Mucosa of descending colon (tissue), 3 donors: Measurements from ENCODE around the gene VEZF1. TPM values are rescaled to one million over a fixed set of nuclear protein-coding genes. Genes with fewer than 3 reads are reported as not detected.

Source experiments
- ATAC-seq: fragments of 200-7000 bp; cut with Tn5 transposase; one replicate; pipeline ENCODE4 v1.9.1; 2020; ENCODE audit warnings: mild to moderate bottlenecking, moderate library complexity
- DNase-seq, 3 donors: peaks; one replicate each; pipeline ENCODE4 v3.0.0-alpha.2; 2020
- H3K36me3 ChIP-seq: fragments of 200-600 bp; one replicate; pipeline ENCODE4 v1.8.0; 2021; ENCODE audit warnings: low read depth, mild to moderate bottlenecking
- H3K4me1 ChIP-seq: fragments of 200-600 bp; one replicate; pipeline ENCODE4 v1.8.0; 2021; ENCODE audit warnings: low read depth, mild to moderate bottlenecking
- H3K4me3 ChIP-seq: fragments of 200-600 bp; one replicate; pipeline ENCODE4 v1.8.0; 2021; ENCODE audit warnings: mild to moderate bottlenecking
- H3K9me3 ChIP-seq: fragments of 200-600 bp; one replicate; pipeline ENCODE4 v1.8.0; 2021; ENCODE audit warnings: mild to moderate bottlenecking
- intact Hi-C, 2 donors: fragments of 100-400 bp; cut with DNase I in 1 of 2; cut with micrococcal nuclease in 1 of 2; formaldehyde crosslinking; loops; one replicate each; pipeline versions ENCODE4 v1.11.0 to v1.11.1; 2022; cut with DNase I, micrococcal nuclease
- total RNA-seq, 3 donors: library from RNA; stranded (reverse); fragmentation: NEBNext Ultra II Directional in 2 of 3; extraction: Animal tissue kit (Norgen Biotek cat#: 25700) in 2 of 3; gene quantifications; one replicate each; pipeline versions ENCODE4 v1.2.1 to v1.2.4, GENCODE V29; 2021 to 2023
- TF ChIP-seq, protein P1 (sequence below): fragments of 200-600 bp; IDR thresholded peaks from one replicate; pipeline ENCODE4 v1.8.0; 2022; ENCODE audit warnings: antibody characterized with exemption, mild to moderate bottlenecking
- donor health status: DM: no; HTN: no; CAD: no; lungs with moderate emphysema.
- donor health status: DM: no; HTN: no; CAD: no.
- donor health status: DM: no; HTN: yes; CAD: no.

Gene VEZF1
- total RNA-seq, 3 donors from 2014 or later, result 48.1 to 107 (median 48.9) TPM

DNA sequence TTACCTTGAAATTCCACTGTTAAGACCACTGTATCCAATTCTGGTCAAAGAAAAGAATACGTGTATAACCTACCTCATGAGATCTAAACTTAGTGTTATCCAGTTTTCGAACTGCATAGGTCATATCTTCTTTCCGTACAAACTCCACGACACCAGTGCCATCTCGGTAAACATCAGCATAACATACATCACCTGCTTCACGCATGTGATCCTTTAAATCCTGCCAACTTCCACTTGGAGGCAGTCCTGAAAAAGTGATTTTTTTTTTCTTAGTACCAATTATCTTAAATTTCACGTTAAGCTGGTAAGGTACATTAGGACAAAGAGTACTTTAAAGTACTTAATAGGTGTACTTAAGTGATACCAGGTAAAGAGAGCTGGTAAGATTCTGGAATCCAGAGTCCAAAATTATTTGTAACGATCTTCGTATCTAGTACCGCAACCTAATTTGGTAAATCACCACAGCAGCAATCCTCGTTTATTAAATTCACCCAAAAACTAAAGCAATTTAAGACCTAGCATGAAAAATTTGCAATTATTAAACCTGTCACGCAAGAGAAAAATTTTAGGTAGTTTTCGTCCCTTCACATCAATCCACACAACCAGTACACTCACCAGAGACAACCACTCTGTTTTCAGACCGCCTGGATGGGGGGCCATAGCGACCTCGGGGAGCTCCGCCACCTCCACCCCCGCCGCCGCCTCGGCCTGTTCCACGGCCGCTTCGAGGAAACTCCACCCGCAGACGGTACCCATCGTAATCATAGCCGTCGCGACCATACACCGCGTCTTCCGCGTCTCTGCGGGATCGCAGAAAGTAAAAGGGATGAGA, 17.9 kb upstream of the VEZF1 start:
- Histone ChIP-seq H3K4me1 (peaks cover 27% of the 10 kb centered on the region), H3K9me3 (no peaks in the 10 kb centered on the region), H3K4me3 (peak overlapping the region; percentile 83), H3K36me3 (no peaks in the 10 kb centered on the region)
- DNase-seq (no peak), ATAC-seq (no peak)
- TF ChIP-seq, protein P1, sequence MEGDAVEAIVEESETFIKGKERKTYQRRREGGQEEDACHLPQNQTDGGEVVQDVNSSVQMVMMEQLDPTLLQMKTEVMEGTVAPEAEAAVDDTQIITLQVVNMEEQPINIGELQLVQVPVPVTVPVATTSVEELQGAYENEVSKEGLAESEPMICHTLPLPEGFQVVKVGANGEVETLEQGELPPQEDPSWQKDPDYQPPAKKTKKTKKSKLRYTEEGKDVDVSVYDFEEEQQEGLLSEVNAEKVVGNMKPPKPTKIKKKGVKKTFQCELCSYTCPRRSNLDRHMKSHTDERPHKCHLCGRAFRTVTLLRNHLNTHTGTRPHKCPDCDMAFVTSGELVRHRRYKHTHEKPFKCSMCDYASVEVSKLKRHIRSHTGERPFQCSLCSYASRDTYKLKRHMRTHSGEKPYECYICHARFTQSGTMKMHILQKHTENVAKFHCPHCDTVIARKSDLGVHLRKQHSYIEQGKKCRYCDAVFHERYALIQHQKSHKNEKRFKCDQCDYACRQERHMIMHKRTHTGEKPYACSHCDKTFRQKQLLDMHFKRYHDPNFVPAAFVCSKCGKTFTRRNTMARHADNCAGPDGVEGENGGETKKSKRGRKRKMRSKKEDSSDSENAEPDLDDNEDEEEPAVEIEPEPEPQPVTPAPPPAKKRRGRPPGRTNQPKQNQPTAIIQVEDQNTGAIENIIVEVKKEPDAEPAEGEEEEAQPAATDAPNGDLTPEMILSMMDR, result no peak
- intact Hi-C loops, result loop anchor here (10.0 kb wide), 1 partner anchor 109 kb away; no protein-coding TSS in a partner anchor

DNA sequence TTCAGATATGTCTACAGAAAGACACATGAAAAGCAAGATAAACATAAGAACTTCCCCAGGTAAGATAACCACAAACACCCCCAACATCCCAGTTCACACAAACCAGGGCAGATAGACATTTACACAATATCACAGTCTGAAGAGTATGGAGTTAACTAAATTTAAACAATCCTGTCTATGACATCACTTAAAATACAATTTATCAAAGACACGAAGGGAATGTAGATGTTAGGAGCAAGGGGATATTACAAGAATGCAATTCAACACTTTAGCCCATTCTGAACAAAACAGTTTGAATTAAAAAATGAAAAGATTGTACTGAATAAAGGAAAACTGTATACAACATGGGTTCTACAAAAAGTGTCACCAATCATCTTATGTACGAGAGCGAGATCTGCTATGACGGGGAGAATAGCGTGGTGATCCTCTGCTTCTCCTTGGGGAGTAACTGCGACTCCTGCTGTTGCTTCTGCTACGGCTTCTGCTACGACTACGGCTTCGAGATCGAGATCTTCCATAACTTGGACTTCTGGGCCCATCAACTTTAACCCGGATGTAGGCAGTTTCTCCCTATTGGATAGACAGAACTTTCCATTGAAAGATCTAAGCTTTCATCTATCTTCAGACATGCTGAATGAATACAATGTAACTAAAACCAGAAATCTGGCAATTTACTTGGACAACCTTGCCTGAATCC, 17.1 kb upstream of the VEZF1 start:
- TF ChIP-seq, protein P1, result no peak
- intact Hi-C loops, result loop anchor here (10.0 kb wide), 1 partner anchor 110 kb away; no protein-coding TSS in a partner anchor
- H3K36me3 ChIP-seq, result no peaks in the 10 kb centered on the region

DNA sequence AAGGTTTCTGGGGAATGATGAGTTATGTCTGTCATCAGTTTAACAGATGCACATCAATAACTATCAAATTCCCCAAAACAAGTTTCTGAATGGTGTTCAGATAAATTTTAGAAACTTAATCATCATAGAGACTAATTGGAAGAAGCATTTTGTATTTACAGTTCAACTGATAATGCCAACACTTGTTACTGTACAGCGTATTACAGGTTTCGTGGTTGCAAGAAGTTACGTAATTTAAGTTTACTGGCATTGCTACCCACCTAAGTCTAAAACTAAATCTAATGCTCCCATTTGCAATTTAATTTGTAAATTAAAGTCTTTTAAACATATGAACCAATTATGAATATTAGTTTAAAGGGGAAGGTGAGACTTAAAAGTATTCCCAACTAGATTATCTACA, 16.0 kb upstream of the VEZF1 start:
- ATAC-seq (no peak), DNase-seq (no peak)
- Histone ChIP-seq H3K4me1 (peaks cover 27% of the 10 kb centered on the region), H3K4me3 (no peak overlapping the region), H3K36me3 (no peaks in the 10 kb centered on the region), H3K9me3 (no peaks in the 10 kb centered on the region)
- intact Hi-C loops, result loop anchor here (10.0 kb wide), 1 partner anchor 111 kb away; no protein-coding TSS in a partner anchor
- TF ChIP-seq, protein P1, result no peak

More for the DNA sequence above, 17.1 kb upstream of the VEZF1 start:
- Histone ChIP-seq H3K9me3 (no peaks in the 10 kb centered on the region), H3K4me3 (no peak overlapping the region), H3K4me1 (peaks cover 27% of the 10 kb centered on the region)
- no peak for ATAC-seq
- DNase-seq, result no peak

DNA sequence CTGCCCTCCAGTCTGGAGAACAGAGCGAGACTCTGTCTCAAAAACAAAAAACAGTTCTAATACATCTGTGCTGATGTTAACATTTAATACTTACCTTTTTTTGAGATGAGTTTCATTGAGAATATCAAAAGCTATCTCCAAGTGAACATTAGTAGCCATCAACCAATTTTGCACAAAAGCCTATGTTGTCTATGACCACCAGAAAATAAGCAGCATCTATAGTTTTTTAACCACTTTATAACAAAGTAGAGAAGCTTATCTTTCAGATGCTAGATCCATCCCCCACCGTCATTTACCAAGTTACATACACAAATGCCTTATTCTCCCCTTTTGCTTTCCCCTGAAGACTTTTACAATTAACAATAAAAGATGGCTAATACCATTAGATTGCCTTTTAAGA, 14.9 kb upstream of the VEZF1 start:
- H3K36me3 ChIP-seq, result no peaks in the 10 kb centered on the region
- intact Hi-C loops, result loop anchor here (10.0 kb wide), 1 partner anchor 112 kb away; no protein-coding TSS in a partner anchor
- TF ChIP-seq, protein P1, result no peak
- no peak overlapping the region for H3K4me3 ChIP-seq
- DNase-seq (no peak), ATAC-seq (no peak)
- H3K9me3 ChIP-seq, result no peaks in the 10 kb centered on the region
- peaks cover 27% of the 10 kb centered on the region for H3K4me1 ChIP-seq

DNA sequence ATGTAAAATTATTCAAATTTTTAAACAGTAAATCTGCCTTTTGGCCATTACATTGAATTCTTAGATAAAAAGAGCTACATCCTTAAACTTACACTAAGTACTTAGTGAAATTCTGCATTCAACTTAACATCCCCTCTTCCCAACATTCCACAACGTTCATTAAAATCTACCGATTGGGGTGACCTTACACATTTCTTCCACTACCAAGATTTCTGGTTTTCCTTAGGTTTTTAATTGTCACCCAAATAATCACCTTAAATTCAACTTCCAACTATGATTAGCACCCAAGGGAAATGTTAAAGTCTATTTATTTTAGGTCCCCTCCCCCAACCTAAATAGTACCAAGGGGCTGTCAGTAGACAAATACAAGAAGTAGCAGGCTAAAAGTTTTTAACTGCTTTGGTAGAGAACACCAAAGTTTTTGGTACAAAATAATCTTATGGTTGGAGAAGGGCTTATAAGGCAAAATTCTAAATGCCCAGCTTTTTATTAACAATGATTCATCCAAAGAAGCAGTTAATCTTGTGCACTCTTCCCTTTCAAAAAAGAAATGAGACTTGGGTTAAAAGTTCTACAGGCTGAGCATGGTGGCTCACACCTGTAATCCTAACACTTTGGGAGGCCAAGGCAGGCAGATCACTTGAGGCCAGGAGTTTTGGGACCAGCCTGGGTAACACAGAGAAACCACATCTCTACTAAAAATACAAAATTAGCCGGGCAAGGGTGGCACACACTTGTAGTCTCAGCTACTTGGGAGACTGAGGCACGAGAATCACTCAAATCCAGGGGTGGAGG, 14.3 kb upstream of the VEZF1 start:
- Histone ChIP-seq H3K4me1 (peaks cover 27% of the 10 kb centered on the region), H3K9me3 (no peaks in the 10 kb centered on the region), H3K36me3 (no peaks in the 10 kb centered on the region), H3K4me3 (no peak overlapping the region)
- ATAC-seq, result no peak
- TF ChIP-seq, protein P1, result no peak
- intact Hi-C loops, result loop anchor here (10.0 kb wide), 1 partner anchor 112 kb away; no protein-coding TSS in a partner anchor
- DNase-seq, result no peak
